CD4-positive, alpha-beta T cell treated with Interleukin-15 for 4 hours (primary cell): ENCODE measurements around the gene DBI.
A peak's percentile ranks its signal among the peaks of the same experiment; 100 is the strongest.

ENCODE experiments used
- DNase-seq: peaks from one replicate; pipeline ENCODE4 v3.0.0-alpha.2; 2020; ENCODE audit warnings: low spot score

Gene DBI

GRCh38 chr2:119366649-119367471 lies at the start of gene DBI, which contains the start of gene C2orf76:
TSS of gene DBI (plus strand) at chr2:119366977. CDS start at chr2:119367052, 75 bp downstream.
TSS of gene C2orf76 (minus strand) at chr2:119366834. CDS start at chr2:119339959, 26,875 bp downstream.
- DNase-seq: peak; percentile 90

- DNase-seq: no peak
Measured at GRCh38 chr2:119317554-119317953, 49.2 kb upstream of the DBI start.

- no peak for DNase-seq
Measured at GRCh38 chr2:119319593-119319992, 47.2 kb upstream of the DBI start.

GRCh38 chr2:119323459-119323858 lies 43.3 kb upstream of the DBI start:
- DNase-seq: no peak

GRCh38 chr2:119324685-119325270 lies 42.0 kb upstream of the DBI start:
- DNase-seq: no peak

GRCh38 chr2:119326938-119327337 lies 39.8 kb upstream of the DBI start:
- no peak for DNase-seq

GRCh38 chr2:119327431-119327830 lies 39.3 kb upstream of the DBI start:
- DNase-seq: no peak

GRCh38 chr2:119332953-119333352 lies 33.8 kb upstream of the DBI start:
- DNase-seq: no peak

- DNase-seq: no peak
Measured at GRCh38 chr2:119333360-119333759, 33.4 kb upstream of the DBI start.

- DNase-seq: no peak
Measured at GRCh38 chr2:119333833-119334232, 32.9 kb upstream of the DBI start.

GRCh38 chr2:119337749-119338148 lies 29.0 kb upstream of the DBI start:
- DNase-seq: no peak

- no peak for DNase-seq
Measured at GRCh38 chr2:119338272-119338671, 28.5 kb upstream of the DBI start.

- peak; percentile 45 for DNase-seq
Measured at GRCh38 chr2:119338826-119339561, 27.8 kb upstream of the DBI start.

GRCh38 chr2:119339562-119339923 lies 27.2 kb upstream of the DBI start:
- DNase-seq: no peak

- no peak for DNase-seq
Measured at GRCh38 chr2:119341684-119342083, 25.1 kb upstream of the DBI start.

- no peak for DNase-seq
Measured at GRCh38 chr2:119349289-119349688, 17.5 kb upstream of the DBI start.

GRCh38 chr2:119350311-119350998 lies 16.3 kb upstream of the DBI start:
- DNase-seq: no peak

GRCh38 chr2:119352357-119352756 lies 14.4 kb upstream of the DBI start:
- no peak for DNase-seq

- DNase-seq: no peak
Measured at GRCh38 chr2:119354860-119355259, 11.9 kb upstream of the DBI start.

- no peak for DNase-seq
Measured at GRCh38 chr2:119359774-119360173, 7.0 kb upstream of the DBI start.

- no peak for DNase-seq
Measured at GRCh38 chr2:119360423-119360966, 6.3 kb upstream of the DBI start.

- no peak for DNase-seq
Measured at GRCh38 chr2:119364798-119365197, 2.0 kb upstream of the DBI start.
